CD4-positive, alpha-beta T cell treated with Interleukin-6 for 4 hours (primary cell): ENCODE data around the gene HTRA3.

ENCODE experiments used
- DNase-seq: peaks from one replicate; pipeline ENCODE4 v3.0.0-alpha.2; 2020; ENCODE audit warnings: mixed read lengths

HTRA3 gene

GRCh38 chr4:8315435-8316250 is 46.1 kb downstream of the HTRA3 start:
- no peak for DNase-seq

DNA sequence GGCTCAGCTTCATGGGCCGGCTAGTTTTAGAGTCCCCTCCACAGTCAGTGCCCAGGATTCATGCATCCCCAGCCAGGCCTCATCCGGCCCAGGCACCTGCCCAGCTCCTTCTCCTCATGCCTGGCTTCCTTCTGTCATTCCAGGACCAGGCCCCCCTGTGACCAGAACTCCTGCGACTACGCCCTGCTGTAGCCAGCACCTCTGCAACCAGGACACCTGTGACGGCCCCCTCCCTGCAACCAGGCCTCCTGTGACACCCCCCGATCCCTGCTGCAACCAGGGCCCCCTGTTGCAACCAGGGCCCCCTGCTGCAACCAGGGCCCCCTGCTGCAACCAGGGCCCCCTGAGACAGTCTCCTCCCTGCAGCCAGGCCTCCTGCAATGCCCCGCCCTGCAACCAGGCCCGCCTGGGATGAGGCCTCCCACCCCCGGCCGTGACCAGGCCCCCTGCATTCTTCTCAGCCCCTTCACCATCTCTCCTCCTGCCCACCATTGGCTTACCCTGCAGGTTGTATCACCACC is 46.8 kb downstream of the HTRA3 start:
- no peak for DNase-seq

DNA sequence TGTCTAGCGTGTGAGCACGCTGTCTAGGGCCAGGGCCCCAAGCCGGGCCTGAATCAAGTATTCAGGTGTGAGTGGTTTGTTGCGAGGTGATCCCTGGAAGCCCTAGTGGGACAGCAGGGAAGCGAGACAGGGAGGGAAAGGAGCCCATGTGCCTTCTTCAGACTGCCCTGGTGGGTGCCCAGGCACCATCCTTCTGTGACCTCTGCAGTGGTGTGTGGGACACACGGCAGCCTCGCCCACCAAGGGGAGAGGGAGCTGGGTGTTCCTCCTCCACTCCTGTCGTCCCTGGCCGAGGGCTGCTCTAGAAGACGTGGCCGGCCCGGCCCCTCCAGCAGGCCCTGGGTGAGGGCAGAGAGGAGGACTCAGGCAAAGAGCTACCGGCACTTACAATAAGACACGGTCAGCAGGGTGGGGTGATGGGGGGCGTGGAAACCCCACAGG is 47.4 kb downstream of the HTRA3 start:
- DNase-seq = no peak

DNA sequence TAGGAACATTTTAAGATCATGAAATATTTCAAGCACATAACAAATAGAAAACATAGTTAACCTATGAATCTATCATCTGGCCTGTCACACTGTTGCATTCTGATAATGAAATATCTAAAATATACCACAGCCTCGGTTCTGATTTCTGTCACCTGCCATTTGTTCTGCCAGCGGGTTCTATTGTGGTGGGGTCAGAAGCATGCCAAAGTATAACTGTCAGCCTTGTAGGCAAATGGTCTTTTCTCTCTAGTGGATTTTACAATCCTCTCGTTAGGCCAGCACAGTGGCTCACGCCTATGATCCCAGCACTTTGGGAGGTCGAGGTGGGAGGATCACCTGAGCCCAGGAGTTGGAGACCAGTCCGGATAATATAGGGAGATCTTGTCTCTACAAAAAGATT is 47.9 kb downstream of the HTRA3 start:
- DNase-seq = no peak

DNA sequence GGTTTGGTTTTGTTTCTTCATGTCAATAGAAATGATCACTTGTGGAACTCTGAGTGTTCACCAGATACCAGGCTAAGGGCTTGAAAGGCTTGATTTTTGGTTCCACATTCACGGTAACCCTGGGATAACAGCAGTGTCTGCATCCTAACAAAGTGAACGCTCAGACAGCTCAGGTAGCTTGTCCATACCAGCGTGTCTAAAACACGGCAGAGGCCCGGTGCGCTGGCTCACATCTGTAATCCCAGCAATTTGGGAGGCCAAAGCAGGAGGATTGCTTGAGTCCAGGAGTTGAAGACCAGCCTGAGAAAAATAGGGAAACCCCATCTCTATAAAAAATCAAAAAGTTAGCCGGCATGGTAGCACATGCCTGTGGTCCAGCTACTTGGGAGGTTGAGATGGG is 49.0 kb downstream of the HTRA3 start:
- no peak for DNase-seq

GRCh38 chr4:8319061-8319460 is 49.5 kb downstream of the HTRA3 start:
- no peak for DNase-seq

DNA sequence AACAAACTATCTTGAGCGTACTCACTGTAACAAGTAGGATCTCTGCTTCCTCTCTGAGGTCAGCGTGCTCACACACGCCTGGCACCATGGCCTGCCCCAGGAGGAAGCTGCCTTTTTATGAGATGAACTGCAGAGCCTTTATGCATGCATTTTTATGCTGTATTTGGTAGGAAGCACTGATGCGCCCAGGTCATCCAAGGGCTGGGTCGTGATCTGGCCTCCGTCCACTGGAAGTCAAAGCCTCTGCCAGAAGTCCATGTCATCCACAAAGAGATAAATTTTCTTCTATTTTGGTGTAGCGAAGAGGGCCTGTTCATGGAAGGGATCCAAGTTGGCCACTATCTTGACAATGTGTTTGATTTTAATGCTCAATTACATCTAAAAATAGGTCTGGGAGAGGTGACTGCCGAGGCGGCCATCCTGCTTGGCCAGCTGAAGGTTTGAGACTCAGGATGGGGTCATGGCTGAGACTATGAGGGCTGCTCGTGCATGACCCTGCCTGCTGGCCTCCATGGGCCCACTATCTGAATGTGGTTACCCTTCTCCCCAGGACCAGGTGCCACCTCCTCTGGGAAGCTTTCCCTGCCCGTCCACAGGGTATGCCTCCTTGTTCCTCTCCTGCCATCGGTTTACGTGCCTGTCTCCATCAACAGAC is 50.3 kb downstream of the HTRA3 start:
- DNase-seq = no peak

DNA sequence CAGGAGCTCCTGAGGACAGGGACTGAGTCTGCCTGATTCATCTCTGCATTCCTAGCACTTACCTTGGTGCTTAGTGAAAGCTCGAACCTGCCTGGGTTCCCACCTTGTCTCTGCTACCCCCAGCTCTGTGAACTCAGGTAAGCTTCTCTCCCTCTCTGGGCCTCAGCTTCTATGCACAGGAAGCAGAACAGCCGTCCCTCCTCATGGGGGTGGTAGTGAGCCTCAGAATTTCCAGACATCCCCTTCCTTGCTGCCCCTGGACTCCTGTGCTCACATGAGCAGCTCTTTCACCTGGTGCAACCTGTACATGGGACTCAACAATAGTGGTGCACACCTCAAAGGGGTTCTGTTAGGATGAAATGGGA is 50.8 kb downstream of the HTRA3 start:
- no peak for DNase-seq

DNA sequence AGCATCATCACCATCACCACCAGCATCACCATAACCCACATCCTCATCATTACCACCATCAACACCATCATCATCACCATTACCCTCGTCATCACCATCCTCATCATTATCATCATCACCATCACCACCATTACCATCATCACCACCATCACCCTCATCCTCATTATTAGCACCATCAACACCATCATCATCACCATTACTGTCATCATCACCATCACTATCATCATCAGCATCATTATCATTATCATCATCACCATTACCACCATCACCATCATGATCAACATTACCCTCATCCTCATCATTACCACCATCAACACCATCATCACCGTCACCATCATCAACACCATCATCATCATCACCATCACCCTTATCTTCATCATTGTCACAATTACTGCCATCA is 51.7 kb downstream of the HTRA3 start:
- DNase-seq = no peak

DNA sequence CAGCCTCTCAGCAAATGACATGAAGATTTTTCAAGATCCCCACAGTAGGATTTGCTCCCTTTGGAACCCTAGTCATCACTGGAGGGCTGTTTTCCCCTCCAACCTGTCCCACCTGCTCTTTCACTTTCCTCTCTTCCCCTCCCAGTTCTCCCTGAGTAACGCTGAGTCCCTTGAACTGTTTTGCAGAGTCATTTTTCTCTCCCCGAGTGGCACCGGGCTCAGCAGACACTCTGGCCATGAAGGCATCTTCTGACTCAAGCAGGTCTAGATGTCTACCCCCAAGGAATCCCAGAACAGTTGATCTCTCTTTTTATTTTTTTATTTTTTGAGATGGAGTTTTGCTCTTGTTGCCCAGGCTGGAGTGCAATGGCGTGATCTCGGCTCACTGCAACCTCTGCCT is 52.2 kb downstream of the HTRA3 start:
- DNase-seq = no peak

DNA sequence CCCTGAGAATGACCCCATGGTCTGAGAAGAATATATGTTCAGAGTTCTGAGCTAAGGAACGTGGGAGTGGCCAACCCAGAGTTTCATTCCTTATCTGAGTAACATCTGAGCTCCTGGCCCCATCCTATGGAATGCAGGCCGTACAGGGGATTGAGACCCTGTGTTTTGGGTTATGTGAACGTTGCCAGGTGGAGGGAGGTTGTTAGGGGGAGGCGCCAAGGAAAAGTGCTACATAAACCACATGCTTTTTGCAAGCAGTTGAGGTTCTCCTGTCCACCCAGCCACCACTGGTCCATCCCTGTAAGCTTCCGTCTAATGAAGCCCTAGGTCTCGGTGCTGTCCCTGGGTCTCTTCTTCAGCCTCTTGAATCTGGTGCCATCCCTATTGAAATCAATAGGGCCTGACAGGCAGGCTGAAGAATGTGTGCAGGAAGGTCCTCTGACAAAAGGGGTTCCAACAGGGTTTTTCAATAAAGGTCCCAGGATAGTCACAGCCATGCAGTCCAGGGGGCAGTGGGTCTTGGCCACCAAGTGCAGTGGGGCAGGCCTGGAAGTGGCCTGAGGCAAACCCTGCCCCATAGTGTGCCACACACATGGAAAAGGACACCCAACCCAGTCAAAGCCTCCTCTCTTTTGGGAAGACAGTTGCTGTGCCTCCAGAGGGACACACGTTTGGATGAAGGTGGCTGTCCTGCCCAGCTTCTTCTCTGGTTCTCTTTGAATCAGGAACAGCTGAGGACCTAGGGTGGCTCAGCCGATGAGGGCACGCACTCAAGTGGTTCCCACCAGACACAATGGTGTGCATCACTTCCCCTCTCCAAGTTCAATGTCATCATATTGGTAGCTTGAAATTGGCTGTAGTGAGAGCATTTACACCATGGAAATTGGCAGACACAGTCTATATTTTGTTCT is 53.5 kb downstream of the HTRA3 start:
- no peak for DNase-seq

- no peak for DNase-seq
These were observed 54.5 kb downstream of the HTRA3 start for GRCh38 chr4:8323947-8324555.

DNA sequence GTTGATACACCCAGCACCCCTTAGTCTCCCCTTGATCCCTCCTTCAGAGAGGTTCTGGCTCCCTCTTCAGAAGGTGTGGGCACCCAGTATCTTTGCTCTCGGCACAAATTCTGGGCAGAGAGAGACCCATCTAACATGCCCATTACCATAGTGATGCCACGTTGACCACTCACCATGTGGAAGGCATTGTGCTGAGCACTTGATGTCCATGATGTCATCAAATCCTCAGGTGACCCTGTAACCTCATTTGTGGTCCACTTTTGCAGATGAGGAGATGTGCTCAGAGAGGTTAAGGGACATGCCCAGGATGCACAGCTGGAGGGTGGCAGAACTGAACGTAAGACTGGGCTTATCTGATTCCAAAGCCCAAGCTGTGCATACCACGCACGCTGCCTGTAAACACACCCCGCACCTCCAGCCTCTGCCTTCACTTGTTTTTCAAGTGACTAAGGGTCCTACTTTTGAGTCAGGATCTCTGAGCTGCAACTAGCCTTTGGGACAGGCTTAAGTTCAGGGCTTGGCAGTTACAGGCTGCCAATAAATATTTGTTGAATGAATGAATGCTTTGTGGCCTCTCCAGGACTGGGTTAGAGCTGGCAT is 55.2 kb downstream of the HTRA3 start:
- DNase-seq = no peak

GRCh38 chr4:8325291-8325973 is 55.9 kb downstream of the HTRA3 start:
- no peak for DNase-seq

DNA sequence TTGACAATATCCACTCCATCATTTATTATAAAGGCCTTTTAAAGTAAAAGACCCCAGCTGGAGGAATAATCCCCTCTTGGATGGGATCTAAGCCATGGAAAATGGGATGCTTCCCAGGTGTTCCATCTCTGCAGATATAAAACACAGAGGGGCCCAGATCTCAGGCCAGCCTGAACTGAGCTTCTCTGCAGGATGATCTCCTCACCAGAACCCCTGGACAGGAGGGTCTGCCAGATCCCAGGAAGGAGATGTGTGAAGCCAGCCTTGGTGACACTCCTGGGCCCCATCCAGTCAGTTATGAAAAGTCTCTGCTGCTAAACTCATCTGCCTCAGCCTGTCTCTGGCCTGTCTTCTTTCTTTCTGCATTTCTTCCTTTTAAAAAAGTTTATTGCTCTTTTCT is 56.7 kb downstream of the HTRA3 start:
- no peak for DNase-seq

DNA sequence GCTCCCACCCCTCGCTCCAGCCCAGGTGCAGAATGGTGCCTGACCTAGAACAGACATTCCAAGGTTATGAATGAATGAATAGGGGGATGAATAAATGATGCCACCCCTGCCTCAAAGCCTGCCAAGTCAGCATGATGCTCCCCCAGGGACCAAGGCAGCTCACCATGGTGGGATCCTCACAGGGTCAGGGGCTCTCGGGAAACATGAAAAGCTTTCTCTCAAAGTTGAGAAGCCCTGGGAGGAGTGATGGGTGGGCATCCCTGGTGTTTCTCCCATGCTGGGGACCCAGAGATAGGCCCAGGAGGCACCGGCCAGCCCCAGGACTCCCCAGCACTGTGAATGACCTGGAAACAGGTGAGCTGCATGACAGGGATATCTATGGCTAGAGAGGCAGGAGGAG is 58.9 kb downstream of the HTRA3 start:
- no peak for DNase-seq

DNA sequence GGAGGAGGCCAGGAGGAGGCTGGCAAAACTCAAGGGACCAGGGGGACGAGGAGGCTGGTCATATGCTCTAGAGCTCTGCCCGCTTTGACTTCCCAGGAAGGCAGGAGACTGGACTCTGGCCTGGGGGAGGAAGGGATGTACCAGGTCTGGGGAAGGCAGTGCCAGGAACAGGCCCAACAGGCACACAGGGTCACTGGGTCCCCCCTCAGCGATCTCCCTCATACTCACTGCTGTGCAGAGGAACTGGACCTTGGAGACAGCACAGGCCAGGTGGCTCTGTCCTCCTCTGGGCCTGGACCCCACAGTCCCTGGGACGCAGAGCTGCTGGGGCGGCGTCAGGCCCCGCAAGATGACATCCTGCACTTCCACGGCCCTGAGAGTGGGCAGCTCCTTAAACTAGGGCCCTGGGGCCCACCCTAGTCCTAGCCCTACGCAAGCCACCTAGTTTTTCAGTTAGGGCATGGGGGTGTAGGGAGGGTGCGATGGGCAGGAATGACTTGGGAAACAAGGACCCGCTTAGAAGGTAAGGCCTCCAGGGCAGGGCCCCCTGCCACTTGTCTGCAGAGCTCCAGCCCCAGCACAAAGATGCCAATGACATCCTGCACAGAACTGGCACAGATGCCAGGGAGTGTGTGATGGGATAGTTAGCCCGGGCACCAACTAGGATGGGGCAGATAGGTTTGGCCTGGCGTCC is 59.5 kb downstream of the HTRA3 start:
- no peak for DNase-seq

GRCh38 chr4:8329560-8329858 is 60.0 kb downstream of the HTRA3 start:
- DNase-seq = no peak

GRCh38 chr4:8329859-8330761 is 60.6 kb downstream of the HTRA3 start:
- no peak for DNase-seq
